ENCODE results near the gene KIRREL1. TPM values are rescaled to one million over a fixed set of nuclear protein-coding genes. Genes with fewer than 3 reads are reported as not detected.

The KIRREL1 gene
- total and polyA plus RNA-seq, 2 donors from 2014 or later = 13.7 to 54.9 TPM

DNA sequence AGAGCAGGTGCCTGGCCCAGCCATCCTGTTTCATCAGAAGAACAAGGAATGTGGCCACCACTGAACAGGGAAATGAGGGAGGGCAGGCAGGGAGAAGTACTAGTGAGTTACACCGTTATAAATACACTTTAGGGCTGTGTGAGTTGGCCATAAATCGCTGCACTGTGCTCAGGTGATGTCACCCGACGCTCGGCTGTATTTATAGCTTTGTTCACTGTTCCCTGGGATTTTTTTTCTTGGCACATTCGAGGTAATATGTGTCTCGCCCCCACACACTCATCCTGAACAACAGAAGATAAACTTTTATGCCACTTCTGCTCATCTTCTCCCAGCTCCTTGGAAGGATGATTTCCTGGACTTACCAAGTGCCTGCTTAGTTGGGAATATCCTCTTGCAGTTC lies 9.0 kb upstream of the KIRREL1 start:
- TF ChIP-seq, protein P1, sequence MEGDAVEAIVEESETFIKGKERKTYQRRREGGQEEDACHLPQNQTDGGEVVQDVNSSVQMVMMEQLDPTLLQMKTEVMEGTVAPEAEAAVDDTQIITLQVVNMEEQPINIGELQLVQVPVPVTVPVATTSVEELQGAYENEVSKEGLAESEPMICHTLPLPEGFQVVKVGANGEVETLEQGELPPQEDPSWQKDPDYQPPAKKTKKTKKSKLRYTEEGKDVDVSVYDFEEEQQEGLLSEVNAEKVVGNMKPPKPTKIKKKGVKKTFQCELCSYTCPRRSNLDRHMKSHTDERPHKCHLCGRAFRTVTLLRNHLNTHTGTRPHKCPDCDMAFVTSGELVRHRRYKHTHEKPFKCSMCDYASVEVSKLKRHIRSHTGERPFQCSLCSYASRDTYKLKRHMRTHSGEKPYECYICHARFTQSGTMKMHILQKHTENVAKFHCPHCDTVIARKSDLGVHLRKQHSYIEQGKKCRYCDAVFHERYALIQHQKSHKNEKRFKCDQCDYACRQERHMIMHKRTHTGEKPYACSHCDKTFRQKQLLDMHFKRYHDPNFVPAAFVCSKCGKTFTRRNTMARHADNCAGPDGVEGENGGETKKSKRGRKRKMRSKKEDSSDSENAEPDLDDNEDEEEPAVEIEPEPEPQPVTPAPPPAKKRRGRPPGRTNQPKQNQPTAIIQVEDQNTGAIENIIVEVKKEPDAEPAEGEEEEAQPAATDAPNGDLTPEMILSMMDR (IDR thresholded peaks at IDR 0.05; ENCODE audit: borderline replicate concordance, extremely low read depth, insufficient read depth) = no peak
- no peaks in the 10 kb centered on the region for H3K36me3 ChIP-seq (ENCODE audit: control insufficient read depth in 2 of 3, insufficient read depth in 3 of 3, low read length in 3 of 3)
- H3K27me3 ChIP-seq (ENCODE audit: control insufficient read depth, insufficient read depth, low read length) = no peaks in the 10 kb centered on the region
- DNase-seq (peak in 3 of 5 donors; percentile 61 to 81 (median 77)), FAIRE-seq (no peak)
- H3K4me1 ChIP-seq (ENCODE audit: control insufficient read depth in 2 of 3, insufficient read depth in 2 of 3, low read depth in 1 of 3, low read length in 3 of 3) = no peaks in the 10 kb centered on the region
- no peak overlapping the region for H3K4me3 ChIP-seq (ENCODE audit: low read length in 3 of 3)
- H3K9ac ChIP-seq (ENCODE audit: low read length in 3 of 3) = no peak overlapping the region
- H3K9me3 ChIP-seq (ENCODE audit: control insufficient read depth in 2 of 3, insufficient read depth in 1 of 3, low read length in 3 of 3) = no peaks in the 10 kb centered on the region
- no peak overlapping the region for H3K27ac ChIP-seq (ENCODE audit: low read depth in 2 of 2, low read length in 2 of 2)
- intact Hi-C loops (cut with DNase I) = no loop called here

DNA sequence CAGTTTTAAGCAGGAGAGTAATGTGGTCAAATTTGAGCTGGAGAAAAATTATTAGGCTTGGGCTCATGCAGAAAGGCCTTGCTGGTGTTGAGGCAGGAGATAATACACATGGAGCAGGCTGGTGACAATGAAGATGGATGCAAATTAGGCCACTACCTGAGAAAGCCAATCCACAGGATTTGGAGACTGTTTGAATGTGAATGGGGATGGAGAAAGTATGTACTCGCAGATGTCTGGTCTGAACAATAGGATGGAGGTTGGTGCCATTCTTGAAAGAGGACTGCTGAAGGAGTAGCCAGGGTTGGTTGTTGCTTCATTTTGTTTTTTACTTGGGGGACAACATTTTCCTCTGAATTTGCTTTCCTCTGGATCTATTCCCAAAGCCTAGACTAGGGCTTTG lies 8.0 kb upstream of the KIRREL1 start:
- FAIRE-seq = no peak
- intact Hi-C loops (cut with DNase I) = no loop called here
- H3K9me3 ChIP-seq (ENCODE audit: control insufficient read depth in 2 of 3, insufficient read depth in 1 of 3, low read length in 3 of 3) = no peaks in the 10 kb centered on the region

DNA sequence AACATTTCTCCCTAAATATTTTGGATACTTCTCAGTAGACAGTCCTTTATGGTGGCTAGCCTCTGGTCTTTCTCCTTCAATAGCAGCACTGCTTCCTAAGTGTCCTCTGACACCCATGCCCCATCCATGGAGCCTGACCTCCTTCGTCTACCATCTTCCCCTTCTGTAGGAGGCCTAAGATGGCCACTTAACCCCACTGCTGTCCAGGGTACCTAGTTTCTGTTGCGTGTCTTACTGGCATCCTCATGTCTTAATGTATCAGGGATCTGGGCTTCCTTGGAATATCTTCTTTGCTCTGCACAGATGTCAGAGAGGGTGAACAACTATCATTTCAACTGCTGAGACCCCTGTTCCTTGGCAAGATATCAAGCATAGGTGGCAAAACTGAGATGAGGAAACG lies 5.4 kb upstream of the KIRREL1 start:
- DNase-seq = no peak
- Histone ChIP-seq H3K9me3 (ENCODE audit: control insufficient read depth in 2 of 3, insufficient read depth in 1 of 3, low read length in 3 of 3) (no peaks in the 10 kb centered on the region), H3K27ac (ENCODE audit: low read depth in 2 of 2, low read length in 2 of 2) (no peak overlapping the region), H3K27me3 (ENCODE audit: control insufficient read depth, insufficient read depth, low read length) (no peaks in the 10 kb centered on the region), H3K4me1 (ENCODE audit: control insufficient read depth in 2 of 3, insufficient read depth in 2 of 3, low read depth in 1 of 3, low read length in 3 of 3) (peaks cover 0 to 7% (median 3%) of the 10 kb centered on the region in 3 donors), H3K9ac (ENCODE audit: low read length in 3 of 3) (no peak overlapping the region), H3K36me3 (ENCODE audit: control insufficient read depth in 2 of 3, insufficient read depth in 3 of 3, low read length in 3 of 3) (no peaks in the 10 kb centered on the region), H3K4me3 (ENCODE audit: low read length in 3 of 3) (no peak overlapping the region)
- intact Hi-C loops (cut with DNase I) = no loop called here
- TF ChIP-seq, protein P1 (IDR thresholded peaks at IDR 0.05; ENCODE audit: borderline replicate concordance, extremely low read depth, insufficient read depth) = no peak
- no peak for FAIRE-seq

More for the DNA sequence above, 8.0 kb upstream of the KIRREL1 start:
- Histone ChIP-seq H3K27me3 (ENCODE audit: control insufficient read depth, insufficient read depth, low read length) (no peaks in the 10 kb centered on the region), H3K27ac (ENCODE audit: low read depth in 2 of 2, low read length in 2 of 2) (no peak overlapping the region), H3K4me1 (ENCODE audit: control insufficient read depth in 2 of 3, insufficient read depth in 2 of 3, low read depth in 1 of 3, low read length in 3 of 3) (no peaks in the 10 kb centered on the region), H3K4me3 (ENCODE audit: low read length in 3 of 3) (no peak overlapping the region), H3K9ac (ENCODE audit: low read length in 3 of 3) (no peak overlapping the region), H3K36me3 (ENCODE audit: control insufficient read depth in 2 of 3, insufficient read depth in 3 of 3, low read length in 3 of 3) (no peaks in the 10 kb centered on the region)
- no peak for DNase-seq
- TF ChIP-seq, protein P1 (IDR thresholded peaks at IDR 0.05; ENCODE audit: borderline replicate concordance, extremely low read depth, insufficient read depth) = no peak

All from kidney (tissue), 14 donors.